NCI-H2107 (cell line): ENCODE results near the gene PEX7.
A peak's percentile ranks its signal among the peaks of the same experiment; 100 is the strongest.
"Not testable (repeated sequence)": the region's sequence is repeated elsewhere in the genome, so short reads cannot be mapped to it uniquely, and the experiment has no call there.

Experiments used
- DNase-seq: peaks from one replicate; lab custom pipeline; 2025; lab: John Stamatoyannopoulos, UW

PEX7 gene

DNA sequence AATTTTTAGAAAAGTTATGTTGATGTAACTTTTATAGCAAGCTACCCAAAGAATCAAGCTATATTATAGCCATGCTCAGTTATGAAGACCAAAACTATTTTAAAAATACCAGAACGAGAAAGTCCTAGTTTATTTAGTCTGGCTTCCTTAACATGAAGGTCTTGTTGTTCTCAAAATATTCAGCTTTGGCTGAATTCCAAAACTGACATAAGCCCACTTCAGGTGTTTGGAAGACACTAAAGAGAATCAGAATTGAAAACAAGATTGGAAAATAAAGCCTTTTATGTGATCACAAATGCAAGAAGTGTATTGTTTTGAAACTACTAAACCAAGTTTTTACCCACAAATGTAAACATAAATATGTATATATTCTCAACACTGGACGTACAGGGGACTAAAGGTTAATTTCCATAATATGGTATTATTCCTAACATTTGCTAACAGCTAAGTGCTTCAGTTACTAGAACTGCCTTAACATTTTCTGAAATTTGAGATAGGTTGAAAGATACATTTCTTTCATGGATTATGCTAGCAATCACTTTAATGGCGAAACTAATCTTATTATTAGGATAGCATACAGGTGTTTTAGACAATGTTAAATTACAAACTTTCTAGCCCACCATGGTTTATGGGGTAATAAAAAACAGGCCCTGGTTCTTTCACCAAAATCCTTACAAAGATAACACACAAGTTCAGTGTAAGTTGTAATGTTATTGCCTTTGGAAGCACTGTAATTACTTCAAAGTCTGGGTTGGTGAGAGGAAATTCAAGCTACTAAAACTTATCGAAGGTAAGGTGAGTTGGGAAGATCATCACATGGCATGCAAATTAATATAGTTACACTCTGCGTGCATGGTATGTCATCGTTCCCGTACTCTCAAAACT is 31.7 kb upstream of the PEX7 start:
- DNase-seq: no peak

- DNase-seq: no peak
These were observed 30.9 kb upstream of the PEX7 start for GRCh38 chr6:136791296-136792094.

GRCh38 chr6:136792095-136792409 is 30.3 kb upstream of the PEX7 start:
- DNase-seq: no peak

DNA sequence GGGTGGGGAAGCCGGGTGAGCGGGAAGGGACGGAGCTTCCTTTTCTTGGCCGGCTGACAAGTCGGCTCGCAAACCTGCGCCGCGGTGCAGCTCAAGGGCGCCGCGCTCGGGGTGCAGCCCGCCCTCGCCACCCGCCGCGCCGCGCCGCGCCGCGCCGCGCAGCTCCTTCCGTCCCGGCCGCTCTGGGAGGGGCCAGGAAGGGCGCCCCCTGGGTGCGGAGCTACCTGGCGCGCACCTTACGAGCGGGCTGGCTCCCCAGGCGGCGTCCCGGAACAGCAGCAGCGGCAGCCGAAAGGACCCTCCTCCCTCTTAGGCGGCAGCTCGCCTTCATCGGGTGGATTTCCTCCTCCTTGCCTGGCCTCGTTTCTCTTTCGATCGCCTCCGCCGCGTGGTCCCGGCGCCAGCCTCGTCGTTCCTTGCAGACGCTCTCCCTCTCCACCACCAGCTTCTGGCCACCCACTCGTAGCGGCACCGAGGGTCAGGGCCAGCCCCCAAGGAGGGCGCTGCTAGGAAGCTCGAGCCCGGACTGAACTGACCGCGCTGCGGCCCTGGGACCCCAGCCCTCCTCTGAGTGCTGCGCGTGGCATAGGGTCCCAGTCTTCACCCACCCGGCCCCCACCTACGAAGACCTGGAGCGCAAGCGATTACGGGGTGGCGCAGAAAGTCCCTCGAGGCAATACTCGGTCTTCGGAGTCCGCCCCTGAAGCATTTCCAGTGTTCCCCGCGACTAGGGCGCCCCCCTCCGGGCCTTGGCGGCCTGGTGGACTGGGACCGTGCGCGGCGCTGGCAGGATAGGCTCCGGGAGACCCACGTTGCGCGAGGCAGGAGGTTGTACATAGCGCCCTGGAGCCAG is 29.8 kb upstream of the PEX7 start, which contains the start of gene MAP3K5:
TSS of gene MAP3K5 (minus strand) at position 68 of the 853 bp plus-strand sequence. CDS start 320 bp downstream, outside the sequence.
- DNase-seq: peak; percentile 60

GRCh38 chr6:136793363-136793762 is 29.0 kb upstream of the PEX7 start:
- DNase-seq: no peak

DNA sequence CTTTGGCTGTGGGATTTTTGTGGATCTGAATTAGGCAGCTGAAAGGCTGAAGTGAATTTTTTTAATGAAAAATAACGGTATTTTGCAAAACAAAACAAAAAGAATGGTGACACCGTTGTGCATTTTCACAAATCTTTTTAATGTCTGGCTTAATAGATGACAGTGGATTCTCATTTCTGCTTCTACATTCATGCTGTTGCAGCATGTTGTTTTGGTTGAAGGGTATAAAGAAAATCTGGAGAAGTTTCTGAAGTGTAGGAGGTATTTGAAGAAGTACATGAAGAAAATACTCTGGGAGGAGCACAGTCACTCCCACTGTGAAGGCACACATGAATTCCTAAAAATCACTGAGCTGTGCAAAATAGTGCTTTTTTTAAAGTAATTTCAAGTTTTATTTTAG is 27.0 kb upstream of the PEX7 start:
- no peak for DNase-seq

DNA sequence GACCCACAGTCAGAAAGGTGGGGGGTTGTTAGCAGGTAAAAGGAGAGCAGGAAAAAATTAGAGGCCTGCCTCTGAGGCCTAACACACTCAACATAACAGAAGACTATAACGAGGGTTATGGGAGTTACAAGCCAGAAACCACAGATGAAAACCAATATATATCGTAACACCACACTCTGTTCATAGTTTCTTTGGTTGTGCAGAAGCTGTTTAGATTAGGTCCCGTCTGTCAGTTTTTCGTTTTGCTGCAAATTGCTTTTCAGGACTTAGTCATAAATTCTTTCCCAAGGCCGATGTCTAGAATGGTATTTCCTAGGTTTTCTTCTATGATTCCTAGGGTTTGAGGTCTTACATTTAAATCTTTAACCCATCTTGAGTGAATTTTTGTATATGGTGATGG is 26.4 kb upstream of the PEX7 start:
- no peak for DNase-seq

DNA sequence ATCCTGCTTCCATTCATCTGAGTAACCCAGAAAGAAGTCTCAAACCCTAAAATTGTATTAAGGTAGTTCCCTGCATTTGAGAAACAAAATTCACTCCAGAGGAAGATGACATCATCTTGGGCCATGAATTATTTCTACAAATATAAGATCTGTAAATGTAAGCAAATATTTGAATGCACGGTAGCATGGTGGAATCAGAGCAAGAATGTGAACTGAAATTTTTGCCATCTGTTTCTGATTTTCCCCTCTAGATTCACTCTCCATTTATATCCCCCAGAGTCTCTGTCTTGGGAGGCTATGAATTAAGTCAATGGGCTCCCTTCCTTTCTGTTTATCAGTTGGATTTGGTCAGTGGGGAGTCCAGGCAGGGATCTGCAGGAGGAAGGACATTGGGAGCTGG is 24.3 kb upstream of the PEX7 start:
- no peak for DNase-seq

GRCh38 chr6:136801581-136801980 is 20.8 kb upstream of the PEX7 start:
- no peak for DNase-seq

- no peak for DNase-seq
These were observed 18.8 kb upstream of the PEX7 start for GRCh38 chr6:136803608-136804007.

DNA sequence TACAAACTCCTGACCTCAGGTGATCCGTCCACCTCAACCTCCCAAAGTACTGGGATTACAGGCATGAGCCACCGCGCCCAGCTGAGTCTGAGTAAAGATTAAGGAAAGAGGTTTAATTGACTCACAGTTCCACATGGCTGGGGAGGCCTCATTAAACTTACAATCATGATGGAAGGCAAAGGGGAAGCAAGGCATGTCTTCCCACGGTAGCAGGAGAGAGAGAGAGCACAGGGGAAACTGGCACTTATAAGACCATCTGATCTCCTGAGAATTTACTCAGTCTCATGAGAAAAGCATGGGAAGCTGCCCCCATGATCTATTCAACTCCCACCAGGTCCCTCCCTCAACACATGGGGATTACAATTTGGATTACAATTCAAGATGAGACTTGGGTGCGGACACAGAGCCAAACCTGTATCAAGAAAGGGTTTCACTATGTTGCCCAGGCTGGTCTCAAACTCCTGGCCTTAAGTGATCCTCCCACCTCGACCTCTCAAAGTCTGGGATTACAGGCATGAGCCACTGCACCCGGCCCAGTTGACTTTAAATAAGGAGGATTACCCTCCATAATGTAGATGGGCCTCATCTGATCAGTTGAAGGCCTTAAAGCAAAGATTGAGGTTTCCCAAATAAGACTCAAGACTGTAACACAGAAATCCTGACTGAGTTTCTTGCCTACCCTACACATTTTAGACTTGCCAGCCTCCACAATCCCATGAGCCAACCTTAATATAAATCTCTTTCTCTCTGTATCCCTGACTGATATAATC is 13.1 kb upstream of the PEX7 start:
- no peak for DNase-seq

- DNase-seq: no peak
These were observed 11.1 kb upstream of the PEX7 start for GRCh38 chr6:136811272-136811671.

DNA sequence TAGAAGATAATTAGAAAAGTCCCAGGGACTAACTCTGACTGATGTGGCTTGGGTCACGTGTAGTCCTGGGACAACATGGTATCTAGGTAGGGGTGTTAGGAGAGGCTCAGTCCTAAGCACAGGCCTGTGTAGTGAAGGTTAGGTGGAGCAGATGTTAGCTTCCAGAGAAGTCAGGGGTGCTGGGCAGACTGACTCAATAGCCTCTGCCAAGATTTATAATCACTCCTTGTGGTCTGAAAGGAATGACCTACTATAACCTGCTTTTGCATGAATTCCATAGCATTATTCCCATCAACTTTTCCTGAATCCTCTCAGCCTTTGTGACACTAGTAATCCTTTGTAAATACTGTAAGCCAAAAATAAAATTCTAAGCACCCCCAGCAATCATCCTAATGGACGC is 10.2 kb upstream of the PEX7 start:
- DNase-seq: no peak

DNA sequence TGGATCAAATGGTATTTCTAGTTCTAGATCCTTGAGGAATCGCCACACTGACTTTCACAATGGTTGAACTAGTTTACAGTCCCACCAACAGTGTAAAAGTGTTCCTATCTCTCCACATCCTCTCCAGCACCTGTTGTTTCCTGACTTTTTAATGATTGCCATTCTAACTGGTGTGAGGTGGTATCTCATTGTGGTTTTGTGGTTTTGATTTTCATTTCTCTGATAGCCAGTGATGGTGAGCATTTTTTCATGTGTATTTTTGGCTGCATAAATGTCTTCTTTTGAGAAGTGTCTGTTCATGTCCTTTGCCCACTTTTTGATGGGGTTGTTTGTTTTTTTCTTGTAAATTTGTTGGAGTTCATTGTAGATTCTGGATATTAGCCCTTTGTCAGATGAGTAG is 6.8 kb upstream of the PEX7 start:
- not testable (repeated sequence) for DNase-seq

DNA sequence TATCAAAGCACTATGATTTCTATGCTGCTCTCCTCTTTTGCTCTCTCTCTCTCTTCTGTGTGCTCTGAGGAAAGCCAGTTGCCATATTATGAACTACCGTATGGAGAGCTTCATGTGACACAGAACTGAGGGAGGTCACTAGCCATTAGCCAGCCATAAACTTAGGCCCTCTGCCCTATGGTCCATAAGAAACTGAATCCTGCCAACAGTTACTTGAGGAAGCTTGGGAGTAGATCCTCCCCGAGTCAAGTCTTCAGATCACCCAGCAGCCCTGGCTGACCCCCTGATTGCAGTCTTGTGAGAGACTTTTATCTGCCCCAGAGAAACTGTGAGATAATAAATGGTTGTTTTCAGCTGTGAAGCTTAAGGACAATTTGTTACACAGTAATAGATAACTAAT is 5.7 kb upstream of the PEX7 start:
- no peak for DNase-seq

DNA sequence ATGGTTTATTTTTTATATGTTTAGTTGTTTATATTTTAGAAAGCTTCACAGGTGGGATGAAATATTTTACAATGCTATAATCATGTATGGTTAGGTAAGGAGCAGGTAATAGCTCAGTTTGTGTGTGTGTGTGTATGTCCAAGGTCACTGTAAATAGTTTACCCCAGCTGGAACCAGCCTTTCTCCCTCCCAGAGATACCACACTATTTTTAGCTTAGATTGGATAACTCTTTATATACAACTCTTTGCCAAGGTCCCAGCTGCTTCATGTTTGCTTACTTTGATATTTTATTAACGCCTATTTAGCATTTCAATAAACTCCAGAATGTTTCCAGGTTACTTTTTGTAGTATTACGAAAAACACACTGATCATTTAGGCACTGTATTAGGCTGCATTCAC is 1.8 kb upstream of the PEX7 start:
- no peak for DNase-seq

DNA sequence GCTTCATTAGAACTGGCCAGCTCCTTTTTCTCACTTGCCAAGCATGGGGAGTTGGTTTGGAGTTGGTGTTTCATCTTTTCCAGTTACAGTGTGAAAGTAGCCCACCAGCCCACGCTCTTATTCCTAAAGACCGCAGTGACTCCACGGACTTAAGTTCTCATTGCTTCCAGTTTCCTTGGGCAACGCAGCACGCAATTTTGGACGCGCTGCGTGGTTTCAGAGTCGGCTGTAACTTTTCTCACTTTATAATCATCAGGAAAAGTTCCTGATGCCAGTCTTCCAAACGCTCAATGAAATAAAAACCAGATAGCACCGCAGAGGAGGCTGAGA is 381 bp upstream of the PEX7 start:
- no peak for DNase-seq

GRCh38 chr6:136823128-136823660 is 802 bp downstream of the PEX7 start:
- no peak for DNase-seq

GRCh38 chr6:136826216-136826615 is 3.8 kb downstream of the PEX7 start:
- no peak for DNase-seq

DNA sequence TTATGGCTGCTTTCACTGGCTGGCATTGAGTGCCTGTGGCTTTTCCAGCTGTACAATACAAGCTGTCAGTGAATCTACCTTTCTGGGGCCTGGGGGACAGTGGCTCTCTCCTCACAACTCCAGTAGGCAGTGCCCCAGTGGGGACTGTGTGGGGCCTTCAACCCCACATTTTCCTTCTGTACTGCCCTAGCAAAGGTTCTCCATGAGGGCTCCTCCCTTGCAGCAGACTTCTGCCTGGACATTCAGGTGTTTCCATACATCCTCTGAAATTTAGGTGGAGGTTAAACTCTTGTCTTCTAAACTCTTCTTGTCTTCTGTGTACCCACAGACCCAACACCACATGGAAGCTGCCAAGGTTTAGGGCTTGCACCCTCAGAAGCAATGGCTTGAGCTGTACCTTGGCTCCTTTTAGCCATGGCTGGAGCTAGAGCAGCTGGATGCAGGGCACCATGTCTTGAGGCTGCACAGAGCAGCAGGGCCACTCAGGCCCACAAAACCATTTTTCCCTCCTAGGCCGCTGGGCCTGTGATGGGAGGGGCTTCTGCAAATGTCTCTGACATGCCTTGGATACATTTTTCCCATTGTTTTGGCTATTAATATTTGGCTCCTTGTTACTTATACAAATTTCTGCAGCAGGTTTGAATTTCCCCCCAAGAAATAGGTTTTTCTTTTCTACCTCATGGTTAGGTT is 9.6 kb downstream of the PEX7 start:
- no peak for DNase-seq
